ENCODE data around the gene CAV2.

DNA sequence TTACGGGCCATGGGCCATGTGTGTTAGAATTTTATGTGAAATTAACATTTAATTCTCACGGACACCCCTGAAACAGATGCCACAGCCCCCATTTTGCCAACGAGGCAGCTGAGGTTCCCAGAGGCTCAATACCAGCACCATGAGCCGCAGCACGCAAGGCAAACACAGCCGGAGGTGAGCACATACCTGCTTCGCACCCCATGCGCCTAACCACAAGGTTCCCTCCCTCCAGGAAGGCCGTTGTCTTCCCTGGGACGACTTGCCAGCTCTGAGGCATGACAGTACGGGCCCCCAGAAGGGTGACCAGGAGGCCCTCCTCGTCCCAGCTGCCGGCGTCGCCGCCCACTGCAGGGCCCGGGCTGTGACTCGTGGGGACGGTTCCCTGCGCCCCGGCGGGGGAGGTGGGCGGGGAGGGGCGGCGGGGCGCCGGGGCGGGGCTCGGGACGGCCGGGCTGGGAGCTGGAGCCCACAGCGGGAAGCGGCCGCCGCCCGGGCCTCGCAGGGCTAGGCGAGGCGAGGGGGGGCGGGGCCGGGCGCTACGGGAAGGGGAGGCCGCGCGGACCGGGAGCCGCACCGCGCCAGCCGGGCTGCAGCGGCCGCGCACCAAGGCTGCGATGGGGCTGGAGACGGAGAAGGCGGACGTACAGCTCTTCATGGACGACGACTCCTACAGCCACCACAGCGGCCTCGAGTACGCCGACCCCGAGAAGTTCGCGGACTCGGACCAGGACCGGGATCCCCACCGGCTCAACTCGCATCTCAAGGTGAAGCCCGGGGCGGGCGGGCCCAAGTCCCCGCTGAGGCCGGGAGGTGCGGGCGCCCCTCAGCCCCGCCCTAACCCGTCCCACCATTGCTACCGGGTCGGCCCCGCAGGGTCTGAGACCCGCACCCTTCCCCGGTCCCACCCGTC lies at the start of gene CAV2:
- TF ChIP-seq CTCF (IDR thresholded peaks at IDR 0.05) (no peak), POLR2A (IDR thresholded peaks at IDR 0.05) (peak in 1 of 2 donors; percentile 46)
